Measurements from ENCODE around the gene WDPCP. TPM values are rescaled to one million over a fixed set of nuclear protein-coding genes. Genes with fewer than 3 reads are reported as not detected.
A peak's percentile ranks its signal among the peaks of the same experiment; 100 is the strongest.

WDPCP gene
- total and polyA plus RNA-seq, 10 of the 15 experiments (the other 5 are each of a cell fraction or from before 2014, with no cell fraction given), result 2.1 to 7.9 (median 4.6) TPM

GRCh38 chr2:63424329-63425078 is 163.8 kb downstream of the WDPCP start (continued):
- TF ChIP-seq TARDBP (IDR thresholded peaks at IDR 0.05; ENCODE audit: borderline replicate concordance), result no peak
- 0 out of 2 replicates have a peak, but pooled peaks have one; percentile 17 for TF ChIP-seq PKNOX1 (IDR thresholded peaks at IDR 0.05)
- TF ChIP-seq RAD51 (IDR thresholded peaks at IDR 0.05), result no peak
- TF ChIP-seq EZH2 (IDR thresholded peaks at IDR 0.05; ENCODE audit: borderline replicate concordance, control insufficient read depth, low read depth, low read length), result no peak
- TF ChIP-seq YY1 (IDR thresholded peaks at IDR 0.05; ENCODE audit: low read depth, low read length), result no peak
- TF ChIP-seq ATF2 (IDR thresholded peaks at IDR 0.05; ENCODE audit: low read length), result no peak
- TF ChIP-seq SMC3 (IDR thresholded peaks at IDR 0.05; ENCODE audit: borderline replicate concordance, low read length), result peak; percentile 28; the same call in 1 of the 2 replicates
- TF ChIP-seq E4F1 (IDR thresholded peaks at IDR 0.05; ENCODE audit: borderline replicate concordance, partially characterized antibody), result no peak
